Neural progenitor cell (in vitro differentiated cells): ENCODE data around the gene RPTOR.

Experiments
- EZH2 ChIP-seq: fragments of 200-600 bp; sonication (generic); IDR thresholded peaks from 2 replicates; pipeline ENCODE4 v1.6.1; 2017; ENCODE audit warnings: antibody characterized with exemption, mild to moderate bottlenecking, moderate library complexity
- EZH2phosphoT487 ChIP-seq: fragments of 200-600 bp; sonication (generic); IDR thresholded peaks from 2 replicates; pipeline ENCODE4 v1.6.1; 2017; ENCODE audit warnings: antibody characterized with exemption
- TF ChIP-seq, protein P1 (sequence below): fragments of 200-600 bp; sonication (generic); IDR thresholded peaks from 2 replicates; pipeline ENCODE4 v1.5.1; 2017; ENCODE audit warnings: antibody characterized with exemption, mild to moderate bottlenecking

DNA sequence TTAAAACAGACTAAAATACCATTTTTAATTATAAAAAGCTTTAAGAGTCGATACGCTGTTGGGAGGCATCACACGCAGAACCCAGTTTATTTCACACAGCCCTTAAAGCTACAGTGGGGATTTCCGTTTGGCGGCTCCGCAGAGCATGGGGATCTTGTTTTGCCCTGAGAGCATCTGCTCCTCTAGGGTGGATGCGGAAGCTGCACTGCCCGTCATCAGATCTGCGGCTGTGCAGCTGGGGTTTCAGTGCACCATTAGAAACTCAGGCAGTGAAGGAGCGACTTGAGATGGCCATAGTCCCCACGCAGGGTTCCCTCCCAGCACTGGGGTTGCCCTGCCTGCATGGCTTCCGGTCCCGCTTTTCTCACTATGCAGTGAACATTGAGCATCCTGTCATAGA is 384.8 kb downstream of the RPTOR start:
- TF ChIP-seq, protein P1, sequence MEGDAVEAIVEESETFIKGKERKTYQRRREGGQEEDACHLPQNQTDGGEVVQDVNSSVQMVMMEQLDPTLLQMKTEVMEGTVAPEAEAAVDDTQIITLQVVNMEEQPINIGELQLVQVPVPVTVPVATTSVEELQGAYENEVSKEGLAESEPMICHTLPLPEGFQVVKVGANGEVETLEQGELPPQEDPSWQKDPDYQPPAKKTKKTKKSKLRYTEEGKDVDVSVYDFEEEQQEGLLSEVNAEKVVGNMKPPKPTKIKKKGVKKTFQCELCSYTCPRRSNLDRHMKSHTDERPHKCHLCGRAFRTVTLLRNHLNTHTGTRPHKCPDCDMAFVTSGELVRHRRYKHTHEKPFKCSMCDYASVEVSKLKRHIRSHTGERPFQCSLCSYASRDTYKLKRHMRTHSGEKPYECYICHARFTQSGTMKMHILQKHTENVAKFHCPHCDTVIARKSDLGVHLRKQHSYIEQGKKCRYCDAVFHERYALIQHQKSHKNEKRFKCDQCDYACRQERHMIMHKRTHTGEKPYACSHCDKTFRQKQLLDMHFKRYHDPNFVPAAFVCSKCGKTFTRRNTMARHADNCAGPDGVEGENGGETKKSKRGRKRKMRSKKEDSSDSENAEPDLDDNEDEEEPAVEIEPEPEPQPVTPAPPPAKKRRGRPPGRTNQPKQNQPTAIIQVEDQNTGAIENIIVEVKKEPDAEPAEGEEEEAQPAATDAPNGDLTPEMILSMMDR, result no peak
- TF ChIP-seq EZH2 (no peak), EZH2phosphoT487 (no peak)
